22Rv1 (cell line): ENCODE measurements around the gene UNC5C.

Source experiments
- CTCF ChIP-seq: fragments of 450-650 bp; IDR thresholded peaks from 2 replicates; pipeline ENCODE4 v1.5.1; 2017; ENCODE audit warnings: mild to moderate bottlenecking
- ZFX ChIP-seq: fragments of 450-650 bp; IDR thresholded peaks from 2 replicates; pipeline ENCODE4 v1.6.1; 2017; ENCODE audit warnings: antibody characterized with exemption, borderline replicate concordance

DNA sequence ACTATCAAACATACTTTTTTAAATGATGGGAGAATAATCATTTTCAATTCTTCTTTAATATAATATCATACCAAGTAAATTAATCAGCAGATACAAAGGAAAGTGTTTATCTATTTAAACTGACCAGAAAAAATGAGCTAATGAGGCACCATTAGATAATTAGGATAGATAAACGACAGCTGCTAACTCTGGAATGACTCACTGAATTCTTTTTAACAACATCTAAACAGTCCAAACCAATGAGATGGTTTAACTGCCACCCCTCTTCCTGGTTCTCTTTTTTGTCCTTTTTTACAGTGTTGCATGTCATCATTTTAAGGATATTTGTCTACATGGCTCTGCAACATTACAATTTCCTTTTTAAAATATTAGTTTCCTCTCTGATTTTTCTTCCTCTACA is 41.6 kb downstream of the UNC5C start:
- TF ChIP-seq CTCF = no peak
- no peak for TF ChIP-seq ZFX
